H7 (cell line): Measurements from ENCODE around the gene CATSPER1. TPM values are rescaled to one million over a fixed set of nuclear protein-coding genes. Genes with fewer than 3 reads are reported as not detected.
A peak's percentile ranks its signal among the peaks of the same experiment; 100 is the strongest.

Experiments used
- DNase-seq: peaks from one replicate; pipeline ENCODE4 v3.0.0; 2012
- H3K27me3 ChIP-seq: 2 replicates; pipeline ENCODE4 v1.6.0; 2011; ENCODE audit warnings: mild to moderate bottlenecking, low read length; ENCODE audit not compliant: control insufficient read depth, insufficient read depth
- H3K36me3 ChIP-seq: replicated peaks from 2 replicates; pipeline ENCODE4 v1.5.1; 2011; ENCODE audit warnings: low read length; ENCODE audit not compliant: control insufficient read depth, insufficient read depth
- H3K4me3 ChIP-seq: 2 replicates; pipeline ENCODE4 v1.5.1; 2011; ENCODE audit warnings: low read depth, mild to moderate bottlenecking, control low read depth, low read length, moderate library complexity; ENCODE audit not compliant: insufficient read depth
- total RNA-seq: library from RNA; depleted of rRNA; stranded (reverse); fragments of >200 nt; shearing (Covaris generic); gene quantifications from 2 replicates; pipeline ENCODE4 v1.2.3, GENCODE V29; 2014

Gene CATSPER1
- total RNA-seq, 1 experiment from 2014 or later = not detected

DNA sequence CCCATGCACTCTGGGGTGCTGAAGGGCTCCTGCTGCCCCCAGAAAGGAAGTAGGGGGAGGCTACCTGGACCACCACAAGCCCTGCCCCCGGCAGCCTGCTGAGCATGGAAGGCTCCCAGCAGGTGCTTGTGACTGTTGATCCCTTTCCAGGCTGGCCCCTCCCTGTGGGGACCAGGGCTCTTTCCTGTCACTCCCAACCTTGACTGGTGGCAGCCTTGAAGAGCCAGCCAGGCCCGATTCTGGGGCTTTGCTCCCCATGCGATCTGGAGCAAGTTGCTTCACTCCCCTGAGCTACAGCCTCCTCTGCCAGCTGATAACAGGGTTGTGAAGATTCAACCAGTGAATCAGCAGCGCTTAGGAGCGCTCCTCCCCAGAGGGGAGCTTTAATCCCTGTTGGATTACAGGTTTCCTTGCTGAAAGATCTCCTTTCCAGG lies 19.1 kb downstream of the CATSPER1 start:
- Histone ChIP-seq H3K27me3 (no peaks in the 10 kb centered on the region; the same call in 1 of the 2 replicates), H3K4me3 (no peak overlapping the region), H3K36me3 (peaks cover 10% of the 10 kb centered on the region)
- DNase-seq = peak; percentile 60

- H3K4me3 ChIP-seq = no peak overlapping the region
- no peaks in the 10 kb centered on the region; the same call in 1 of the 2 replicates for H3K27me3 ChIP-seq
- no peak for DNase-seq
- peaks cover 10% of the 10 kb centered on the region for H3K36me3 ChIP-seq
Observed at GRCh38 chr11:66006891-66007176, 19.4 kb downstream of the CATSPER1 start.

GRCh38 chr11:66006134-66006890 lies 20.0 kb downstream of the CATSPER1 start:
- peak; percentile 49 for DNase-seq
- Histone ChIP-seq H3K4me3 (no peak overlapping the region), H3K27me3 (no peaks in the 10 kb centered on the region), H3K36me3 (peaks cover 10% of the 10 kb centered on the region)

- no peak overlapping the region for H3K4me3 ChIP-seq
- no peaks in the 10 kb centered on the region for H3K27me3 ChIP-seq
- H3K36me3 ChIP-seq = peaks cover 21% of the 10 kb centered on the region
- no peak for DNase-seq
Observed at GRCh38 chr11:66004186-66004585, 22.1 kb downstream of the CATSPER1 start.

- Histone ChIP-seq H3K27me3 (no peaks in the 10 kb centered on the region), H3K36me3 (peaks cover 28% of the 10 kb centered on the region), H3K4me3 (peak overlapping the region; percentile 69)
- DNase-seq = peak; percentile 36
Observed at GRCh38 chr11:66003291-66003690, 23.0 kb downstream of the CATSPER1 start.

- H3K27me3 ChIP-seq = no peaks in the 10 kb centered on the region
- DNase-seq = no peak
Observed at GRCh38 chr11:66002648-66003225, 23.5 kb downstream of the CATSPER1 start.

GRCh38 chr11:66001942-66002647 lies 24.2 kb downstream of the CATSPER1 start, which contains the start of the genes BANF1 and EIF1AD:
BANF1 (plus strand) TSS chr11:66002503; CDS start chr11:66003251, 748 bp downstream.
EIF1AD (minus strand) TSS chr11:66002157; CDS start chr11:66000389, 1,768 bp downstream.
- H3K4me3 ChIP-seq = peak within 1 kb of the TSS; percentile 69
- H3K27me3 ChIP-seq = no peaks in the 10 kb centered on the region
- DNase-seq = peak; percentile 95
- peaks cover 37% of the 10 kb centered on the region for H3K36me3 ChIP-seq

More at GRCh38 chr11:66002648-66003225, 23.5 kb downstream of the CATSPER1 start:
- Histone ChIP-seq H3K4me3 (peak overlapping the region; percentile 69), H3K36me3 (peaks cover 32% of the 10 kb centered on the region)

GRCh38 chr11:65997286-65997685 lies 29.0 kb downstream of the CATSPER1 start:
- no peak for DNase-seq
- H3K4me3 ChIP-seq = no peak overlapping the region
- H3K27me3 ChIP-seq = no peaks in the 10 kb centered on the region
- peaks cover 27% of the 10 kb centered on the region for H3K36me3 ChIP-seq

DNA sequence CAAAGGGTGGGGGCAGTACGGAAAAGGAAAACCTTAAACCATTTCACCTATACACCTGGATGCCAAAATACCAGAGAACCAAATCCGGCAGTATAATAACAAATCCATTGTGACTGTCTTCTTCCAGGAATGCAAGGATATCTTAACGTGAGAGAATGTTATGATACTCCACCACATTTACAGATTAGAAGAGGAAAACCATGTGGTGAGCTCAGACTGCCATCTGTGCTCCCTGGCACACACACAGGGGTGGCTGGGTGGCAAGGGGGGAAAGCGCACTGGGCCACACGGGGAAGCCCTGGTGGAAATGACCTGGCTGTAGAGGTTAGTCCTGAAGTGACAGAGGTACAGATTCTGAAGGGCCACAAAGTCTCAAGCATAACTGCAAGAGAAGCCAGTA lies 34.2 kb downstream of the CATSPER1 start:
- Histone ChIP-seq H3K4me3 (no peak overlapping the region), H3K36me3 (no peaks in the 10 kb centered on the region), H3K27me3 (no peaks in the 10 kb centered on the region)
- DNase-seq = no peak

DNA sequence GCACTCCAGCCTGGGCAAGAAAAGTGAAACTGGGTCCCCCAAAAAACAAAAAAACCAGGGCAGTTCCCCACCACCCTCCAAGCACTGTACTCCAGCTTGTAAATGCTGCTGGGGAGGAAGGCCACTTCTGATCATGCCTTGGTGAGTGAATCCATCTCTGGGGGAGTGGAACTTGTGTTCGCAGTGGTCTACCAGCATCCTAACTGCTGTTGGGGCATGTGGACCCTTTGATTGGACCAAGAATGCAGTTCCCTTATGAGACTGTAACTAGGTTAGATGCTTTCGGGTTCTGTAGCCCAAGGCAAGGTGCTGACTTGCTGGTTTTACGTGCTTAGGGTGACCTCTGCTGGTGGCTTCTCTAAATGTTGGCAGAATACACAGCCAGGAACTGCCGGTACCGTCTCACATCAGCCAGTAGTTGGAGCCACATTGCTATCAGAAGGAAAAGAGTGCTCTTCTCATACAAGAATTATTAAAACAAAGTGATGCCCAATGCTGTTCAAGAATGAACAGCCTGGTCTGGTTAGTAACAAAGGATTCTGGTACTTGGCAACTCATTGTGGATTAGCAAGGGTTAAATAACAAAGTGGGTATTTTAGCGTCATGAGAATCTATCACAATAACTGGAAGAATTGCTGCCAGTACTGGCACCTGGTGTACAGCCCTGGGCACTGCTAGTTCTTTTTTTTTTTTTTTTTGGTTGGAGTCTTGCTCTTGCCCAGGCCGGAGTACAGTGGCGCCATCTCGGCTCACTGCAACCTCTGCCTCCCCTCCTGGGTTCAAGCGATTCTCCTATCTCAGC lies 37.3 kb downstream of the CATSPER1 start:
- Histone ChIP-seq H3K27me3 (no peaks in the 10 kb centered on the region), H3K36me3 (no peaks in the 10 kb centered on the region), H3K4me3 (no peak overlapping the region)
- DNase-seq = peak; percentile 93

GRCh38 chr11:65987336-65987735 lies 38.9 kb downstream of the CATSPER1 start:
- Histone ChIP-seq H3K4me3 (no peak overlapping the region), H3K36me3 (no peaks in the 10 kb centered on the region), H3K27me3 (no peaks in the 10 kb centered on the region)
- no peak for DNase-seq

- Histone ChIP-seq H3K4me3 (no peak overlapping the region), H3K27me3 (no peaks in the 10 kb centered on the region), H3K36me3 (0 out of 2 replicates have a peak, but pooled peaks cover 1% of the 10 kb centered on the region)
- DNase-seq = no peak
Observed at GRCh38 chr11:65983589-65983987, 42.7 kb downstream of the CATSPER1 start.

DNA sequence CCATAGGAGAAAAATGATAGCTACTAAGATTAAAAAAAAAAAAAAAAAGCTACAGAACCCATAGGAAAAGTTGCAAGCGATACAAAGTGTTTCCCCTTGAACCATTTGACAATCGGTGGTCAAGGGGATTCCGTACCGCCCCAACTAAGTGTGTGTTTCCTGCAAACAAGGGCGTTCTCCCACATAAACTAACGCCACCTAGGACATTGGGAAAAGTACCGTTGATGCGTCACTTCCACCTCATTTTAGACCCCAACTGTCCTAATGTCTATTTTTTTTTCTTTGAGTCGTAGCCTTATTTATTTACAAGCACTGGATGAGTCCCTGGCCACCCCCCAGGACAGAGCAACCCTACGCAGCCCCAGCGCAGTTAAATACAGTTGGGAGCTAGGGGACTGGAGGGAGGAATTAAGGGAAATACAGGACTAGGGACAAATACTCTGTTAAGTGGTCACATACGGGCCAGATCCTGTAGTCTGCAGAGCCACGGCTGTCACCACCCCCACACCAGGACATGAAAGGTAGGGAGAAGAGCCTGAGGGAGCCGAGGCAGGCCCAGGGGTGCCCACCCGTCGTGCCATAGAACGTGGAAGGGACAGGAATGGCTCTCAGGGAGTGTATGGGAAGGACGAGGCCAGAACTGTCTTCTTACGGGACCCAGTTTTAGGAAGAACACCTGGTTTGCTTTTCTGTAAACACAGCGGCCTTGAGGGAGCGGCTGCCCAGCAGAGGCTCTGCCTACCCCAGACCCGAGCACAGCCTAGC lies 43.3 kb downstream of the CATSPER1 start:
- H3K36me3 ChIP-seq = 0 out of 2 replicates have a peak, but pooled peaks cover 1% of the 10 kb centered on the region
- H3K27me3 ChIP-seq = no peaks in the 10 kb centered on the region
- no peak overlapping the region for H3K4me3 ChIP-seq
- DNase-seq = peak; percentile 42
